Astrocyte (in vitro differentiated cells and primary cell): Measurements from ENCODE around the gene RALGAPA1. TPM values are rescaled to one million over a fixed set of nuclear protein-coding genes. Genes with fewer than 3 reads are reported as not detected.
A peak's percentile ranks its signal among the peaks of the same experiment; 100 is the strongest.

Experiments
- DNase-seq: peaks from one replicate; pipeline ENCODE4 v3.0.0-alpha.2; 2010; ENCODE audit warnings: low read depth
- FAIRE-seq: peaks from 2 replicates; lab custom pipeline; 2011; peaks lifted over from hg19 to GRCh38; lab: Jason Lieb, UNC
- H2AFZ ChIP-seq: 2 replicates; pipeline ENCODE4 v1.6.0; 2012; ENCODE audit warnings: low read depth, low read length, inconsistent platforms
- H3K27ac ChIP-seq: 2 replicates; pipeline ENCODE4 v1.5.1; 2011; ENCODE audit warnings: low read depth, low read length, inconsistent platforms
- H3K27me3 ChIP-seq: 2 replicates; pipeline ENCODE4 v1.6.0; 2011; ENCODE audit warnings: low read length, inconsistent platforms; ENCODE audit not compliant: insufficient read depth
- H3K36me3 ChIP-seq: 2 replicates; pipeline ENCODE4 v1.5.1; 2011; ENCODE audit warnings: low read length, inconsistent platforms; ENCODE audit not compliant: insufficient read depth
- H3K4me1 ChIP-seq: 2 replicates; pipeline ENCODE4 v1.5.1; 2011; ENCODE audit warnings: low read length, inconsistent platforms; ENCODE audit not compliant: insufficient read depth
- H3K4me2 ChIP-seq: 2 replicates; pipeline ENCODE4 v1.6.0; 2012; ENCODE audit warnings: low read length, inconsistent platforms
- H3K4me3 ChIP-seq: 2 replicates; pipeline ENCODE4 v1.5.1; 2011; ENCODE audit warnings: low read depth, mild to moderate bottlenecking, low read length, inconsistent platforms; ENCODE audit not compliant: insufficient read depth
- H3K79me2 ChIP-seq: 2 replicates; pipeline ENCODE4 v1.6.0; 2012; ENCODE audit warnings: mild to moderate bottlenecking, low read length, inconsistent platforms; ENCODE audit not compliant: insufficient read depth
- H3K9ac ChIP-seq: 2 replicates; pipeline ENCODE4 v1.6.0; 2012; ENCODE audit warnings: mild to moderate bottlenecking, low read length, inconsistent platforms
- H3K9me3 ChIP-seq: 2 replicates; pipeline ENCODE4 v1.5.1; 2012; ENCODE audit warnings: low read depth, mild to moderate bottlenecking, low read length, inconsistent platforms; ENCODE audit not compliant: insufficient read depth
- H4K20me1 ChIP-seq: 2 replicates; pipeline ENCODE4 v1.6.0; 2012; ENCODE audit warnings: low read length, inconsistent platforms; ENCODE audit not compliant: insufficient read depth
- H3K27ac Mint-ChIP-seq: one replicate; pipeline ENCODE4 v1.8.0; 2021; ENCODE audit warnings: mild to moderate bottlenecking, mixed read lengths; ENCODE audit not compliant: unreplicated experiment
- H3K27me3 Mint-ChIP-seq: one replicate; pipeline ENCODE4 v1.8.0; 2021; ENCODE audit warnings: low read depth, mixed read lengths; ENCODE audit not compliant: unreplicated experiment
- H3K36me3 Mint-ChIP-seq: one replicate; pipeline ENCODE4 v1.8.0; 2021; ENCODE audit warnings: low read depth, mixed read lengths; ENCODE audit not compliant: unreplicated experiment
- H3K4me1 Mint-ChIP-seq: one replicate; pipeline ENCODE4 v1.8.0; 2021; ENCODE audit warnings: low read depth, mixed read lengths; ENCODE audit not compliant: unreplicated experiment
- H3K4me3 Mint-ChIP-seq: one replicate; pipeline ENCODE4 v1.8.0; 2021; ENCODE audit warnings: mild to moderate bottlenecking, moderate library complexity, mixed read lengths; ENCODE audit not compliant: unreplicated experiment
- H3K9me3 Mint-ChIP-seq: one replicate; pipeline ENCODE4 v1.8.0; 2021; ENCODE audit warnings: mild to moderate bottlenecking, mixed read lengths; ENCODE audit not compliant: unreplicated experiment
- EZH2 ChIP-seq: IDR thresholded peaks from 2 replicates; pipeline ENCODE4 v1.6.1; 2012; ENCODE audit warnings: mild to moderate bottlenecking, low read length, inconsistent platforms; ENCODE audit not compliant: insufficient read depth
- total RNA-seq: library from RNA; stranded (reverse); gene quantifications from 2 replicates; pipeline ENCODE4 v1.2.1, GENCODE V29; 2021
- TF ChIP-seq, protein P1 (sequence below): IDR thresholded peaks from 2 replicates; pipeline ENCODE4 v1.5.1; 2011; ENCODE audit warnings: low read depth, mild to moderate bottlenecking, inconsistent platforms, low read length, moderate library complexity; ENCODE audit not compliant: insufficient read depth

The RALGAPA1 gene
- total RNA-seq, 1 donor from 2014 or later, result 24.8 TPM

DNA sequence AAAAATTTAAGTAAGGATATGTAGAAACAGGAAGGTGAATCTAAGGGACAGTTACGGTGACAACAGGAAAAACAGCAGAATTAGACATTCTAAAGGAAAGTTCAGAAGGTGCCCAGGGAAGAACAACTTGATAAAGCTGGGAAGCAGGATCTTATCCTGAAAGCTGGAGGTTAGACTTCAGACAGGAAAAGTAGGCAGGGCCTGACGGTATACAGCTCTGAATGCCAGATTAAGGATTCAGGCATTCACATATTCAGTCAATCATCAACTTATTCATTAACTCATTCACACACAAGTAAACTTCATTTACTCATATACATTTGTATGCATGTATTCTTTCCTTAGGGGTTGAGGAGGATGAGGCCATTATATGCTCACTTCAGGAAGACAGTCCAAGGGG lies 81.3 kb downstream of the RALGAPA1 start:
- Histone ChIP-seq H3K4me2 (no peak overlapping the region), H2AFZ (no peak overlapping the region), H3K4me1 (no peaks in the 10 kb centered on the region), H3K4me3 (no peak overlapping the region), H3K79me2 (no peaks in the 10 kb centered on the region), H3K9me3 (no peaks in the 10 kb centered on the region), H3K9ac (no peak overlapping the region), H3K27me3 (no peaks in the 10 kb centered on the region), H3K36me3 (no peaks in the 10 kb centered on the region), H4K20me1 (no peaks in the 10 kb centered on the region), H3K27ac (no peak overlapping the region)
- Mint-ChIP-seq H3K4me3 (no peak overlapping the region), H3K4me1 (peaks cover 4% of the 10 kb centered on the region), H3K9me3 (peaks cover 4% of the 10 kb centered on the region), H3K36me3 (peaks cover 19% of the 10 kb centered on the region), H3K27me3 (no peaks in the 10 kb centered on the region), H3K27ac (no peak overlapping the region)
- no peak for DNase-seq
- TF ChIP-seq EZH2, result no peak
- TF ChIP-seq, protein P1, sequence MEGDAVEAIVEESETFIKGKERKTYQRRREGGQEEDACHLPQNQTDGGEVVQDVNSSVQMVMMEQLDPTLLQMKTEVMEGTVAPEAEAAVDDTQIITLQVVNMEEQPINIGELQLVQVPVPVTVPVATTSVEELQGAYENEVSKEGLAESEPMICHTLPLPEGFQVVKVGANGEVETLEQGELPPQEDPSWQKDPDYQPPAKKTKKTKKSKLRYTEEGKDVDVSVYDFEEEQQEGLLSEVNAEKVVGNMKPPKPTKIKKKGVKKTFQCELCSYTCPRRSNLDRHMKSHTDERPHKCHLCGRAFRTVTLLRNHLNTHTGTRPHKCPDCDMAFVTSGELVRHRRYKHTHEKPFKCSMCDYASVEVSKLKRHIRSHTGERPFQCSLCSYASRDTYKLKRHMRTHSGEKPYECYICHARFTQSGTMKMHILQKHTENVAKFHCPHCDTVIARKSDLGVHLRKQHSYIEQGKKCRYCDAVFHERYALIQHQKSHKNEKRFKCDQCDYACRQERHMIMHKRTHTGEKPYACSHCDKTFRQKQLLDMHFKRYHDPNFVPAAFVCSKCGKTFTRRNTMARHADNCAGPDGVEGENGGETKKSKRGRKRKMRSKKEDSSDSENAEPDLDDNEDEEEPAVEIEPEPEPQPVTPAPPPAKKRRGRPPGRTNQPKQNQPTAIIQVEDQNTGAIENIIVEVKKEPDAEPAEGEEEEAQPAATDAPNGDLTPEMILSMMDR, result no peak
- FAIRE-seq, result no peak

- Mint-ChIP-seq H3K27me3 (no peaks in the 10 kb centered on the region), H3K9me3 (no peaks in the 10 kb centered on the region), H3K27ac (no peak overlapping the region), H3K36me3 (peaks cover 12% of the 10 kb centered on the region), H3K4me1 (peaks cover 3% of the 10 kb centered on the region), H3K4me3 (no peak overlapping the region)
- no peak for DNase-seq
- no peaks in the 10 kb centered on the region for H3K79me2 ChIP-seq
- FAIRE-seq, result no peak
- H4K20me1 ChIP-seq, result no peaks in the 10 kb centered on the region
- TF ChIP-seq, protein P1, result no peak
- no peak for TF ChIP-seq EZH2
- no peaks in the 10 kb centered on the region for H3K27me3 ChIP-seq
- H3K4me3 ChIP-seq, result no peak overlapping the region
- no peak overlapping the region for H3K9ac ChIP-seq
- H3K36me3 ChIP-seq, result no peaks in the 10 kb centered on the region
- no peaks in the 10 kb centered on the region for H3K4me1 ChIP-seq
- no peak overlapping the region for H3K27ac ChIP-seq
- no peaks in the 10 kb centered on the region for H3K9me3 ChIP-seq
- H2AFZ ChIP-seq, result no peak overlapping the region
- no peak overlapping the region for H3K4me2 ChIP-seq
Observed at GRCh38 chr14:35725930-35726329, 83.2 kb downstream of the RALGAPA1 start.

GRCh38 chr14:35715079-35715478 lies 94.0 kb downstream of the RALGAPA1 start:
- Histone ChIP-seq H2AFZ (no peak overlapping the region), H3K9me3 (no peaks in the 10 kb centered on the region), H3K4me1 (no peaks in the 10 kb centered on the region), H3K4me3 (no peak overlapping the region), H3K27me3 (no peaks in the 10 kb centered on the region), H4K20me1 (no peaks in the 10 kb centered on the region), H3K4me2 (no peak overlapping the region), H3K9ac (no peak overlapping the region), H3K27ac (no peak overlapping the region), H3K79me2 (no peaks in the 10 kb centered on the region), H3K36me3 (peaks cover 4% of the 10 kb centered on the region)
- no peak for DNase-seq
- Mint-ChIP-seq H3K36me3 (peaks cover 3% of the 10 kb centered on the region), H3K4me1 (no peaks in the 10 kb centered on the region), H3K27ac (no peak overlapping the region), H3K27me3 (no peaks in the 10 kb centered on the region), H3K4me3 (peak overlapping the region; percentile 4), H3K9me3 (no peaks in the 10 kb centered on the region)
- TF ChIP-seq EZH2, result no peak
- TF ChIP-seq, protein P1, result no peak
- no peak for FAIRE-seq
